NCI-H2196 (cell line): ENCODE results near the gene SLC25A41.

Source experiments
- DNase-seq: peaks from one replicate; lab custom pipeline; 2025; ENCODE audit not compliant: unreplicated experiment; lab: John Stamatoyannopoulos, UW

The SLC25A41 gene

DNA sequence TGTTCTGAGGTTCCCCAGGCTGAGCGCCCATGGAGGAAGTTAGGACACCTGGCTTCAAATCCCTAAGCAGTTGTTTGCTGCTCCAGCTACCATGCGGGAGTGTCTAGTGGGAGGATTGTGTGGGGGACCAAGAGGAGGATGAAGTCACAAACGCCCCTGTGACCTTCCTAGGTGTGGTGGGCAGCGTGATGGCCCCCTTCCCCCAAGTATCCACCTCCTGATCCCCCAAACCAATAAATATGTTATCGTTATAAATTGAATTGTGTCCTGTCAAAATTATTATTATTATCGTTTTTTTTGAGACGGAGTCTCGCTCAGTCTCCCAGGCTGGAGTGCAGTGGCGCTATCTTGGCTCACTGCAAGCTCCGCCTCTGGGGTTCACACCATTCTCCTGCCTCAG lies at the start of gene SLC25A41:
TSS of gene SLC25A41 (minus strand) at position 101 of the 400 bp plus-strand sequence. CDS start at position 31, 70 bp downstream.
- DNase-seq, result no peak

DNA sequence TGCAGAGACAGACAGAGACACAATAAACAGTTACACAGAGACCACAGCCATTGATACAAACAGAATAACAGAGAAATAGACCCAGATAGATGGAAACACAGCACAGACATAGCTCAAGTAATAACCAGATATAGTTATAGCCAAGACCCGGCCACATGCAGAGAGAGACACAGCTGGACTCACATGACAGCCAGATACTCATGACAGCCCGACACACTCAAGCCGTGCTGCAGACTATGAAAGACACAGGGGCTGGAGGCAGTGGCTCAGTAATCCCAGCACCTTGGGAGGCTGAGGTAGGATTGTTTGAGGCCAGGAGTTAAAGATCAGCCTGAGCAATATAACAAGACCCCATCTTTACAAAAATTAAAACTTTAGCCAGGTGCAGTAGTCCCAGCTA lies 49.7 kb upstream of the SLC25A41 start:
- DNase-seq, result no peak

- no peak for DNase-seq
These were observed 48.8 kb upstream of the SLC25A41 start for GRCh38 chr19:6482343-6482686.

- peak; percentile 5 for DNase-seq
These were observed 48.2 kb upstream of the SLC25A41 start, which contains the start of gene DENND1C for GRCh38 chr19:6481541-6482342. Gene DENND1C, minus strand, starts transcription at chr19:6481787. Its CDS starts 92 bp downstream, at chr19:6481695.

- DNase-seq, result no peak
These were observed 47.4 kb upstream of the SLC25A41 start for GRCh38 chr19:6480848-6481415.

DNA sequence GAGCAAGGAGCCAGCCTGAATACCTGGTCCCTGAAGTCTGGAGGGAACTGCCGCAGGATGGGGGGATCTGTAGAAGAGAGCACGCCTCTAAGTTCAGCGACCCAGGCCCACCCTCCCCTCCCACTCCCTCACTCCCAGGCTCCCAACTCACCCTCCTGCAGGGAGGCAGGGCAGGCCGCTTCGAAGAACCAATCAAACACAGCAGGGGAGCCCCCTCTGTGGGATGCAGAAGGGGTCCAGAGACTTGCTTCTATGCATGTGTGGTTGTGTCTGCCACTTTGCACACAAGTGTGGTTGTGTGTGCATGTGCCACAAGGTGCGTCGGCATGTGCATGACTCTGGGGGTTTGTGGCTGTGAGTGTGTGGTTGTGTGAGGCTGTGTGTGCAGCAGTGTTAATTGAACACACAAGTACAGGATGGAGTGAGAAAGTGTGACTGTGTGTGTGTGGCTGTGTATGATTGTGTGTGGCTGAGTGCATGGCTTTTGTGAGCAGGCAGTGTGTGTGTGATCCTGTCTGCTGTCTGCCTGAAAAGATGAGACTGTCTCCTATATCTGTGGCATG lies 46.4 kb upstream of the SLC25A41 start:
- DNase-seq, result no peak

- DNase-seq, result no peak
These were observed 45.3 kb upstream of the SLC25A41 start for GRCh38 chr19:6478815-6479214.

DNA sequence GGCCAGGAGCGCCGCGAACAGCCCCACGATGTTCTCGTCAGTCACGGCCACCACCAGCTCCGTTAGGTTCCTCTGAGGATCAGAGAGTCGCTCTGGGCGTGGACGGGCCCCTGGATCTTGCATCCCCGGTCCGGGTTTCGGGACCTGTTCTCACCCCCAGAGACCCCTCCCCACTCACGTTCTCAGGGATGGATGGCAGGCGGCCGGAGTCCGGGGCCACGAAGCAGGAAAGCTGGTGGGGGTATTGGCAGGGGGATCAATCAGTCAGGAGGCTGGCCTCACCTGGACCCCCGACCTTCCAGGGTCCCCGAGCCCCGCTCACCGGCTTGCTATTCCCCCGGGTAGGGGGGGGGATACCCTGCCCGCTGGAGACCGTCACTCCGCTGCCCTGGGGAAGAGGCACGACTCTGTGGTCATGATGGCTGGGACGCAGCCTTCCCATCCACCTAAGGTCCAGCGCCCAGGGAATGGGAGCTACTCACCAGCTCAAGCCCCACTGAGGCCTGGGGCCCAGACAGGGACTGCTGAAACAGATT lies 43.4 kb upstream of the SLC25A41 start:
- no peak for DNase-seq

DNA sequence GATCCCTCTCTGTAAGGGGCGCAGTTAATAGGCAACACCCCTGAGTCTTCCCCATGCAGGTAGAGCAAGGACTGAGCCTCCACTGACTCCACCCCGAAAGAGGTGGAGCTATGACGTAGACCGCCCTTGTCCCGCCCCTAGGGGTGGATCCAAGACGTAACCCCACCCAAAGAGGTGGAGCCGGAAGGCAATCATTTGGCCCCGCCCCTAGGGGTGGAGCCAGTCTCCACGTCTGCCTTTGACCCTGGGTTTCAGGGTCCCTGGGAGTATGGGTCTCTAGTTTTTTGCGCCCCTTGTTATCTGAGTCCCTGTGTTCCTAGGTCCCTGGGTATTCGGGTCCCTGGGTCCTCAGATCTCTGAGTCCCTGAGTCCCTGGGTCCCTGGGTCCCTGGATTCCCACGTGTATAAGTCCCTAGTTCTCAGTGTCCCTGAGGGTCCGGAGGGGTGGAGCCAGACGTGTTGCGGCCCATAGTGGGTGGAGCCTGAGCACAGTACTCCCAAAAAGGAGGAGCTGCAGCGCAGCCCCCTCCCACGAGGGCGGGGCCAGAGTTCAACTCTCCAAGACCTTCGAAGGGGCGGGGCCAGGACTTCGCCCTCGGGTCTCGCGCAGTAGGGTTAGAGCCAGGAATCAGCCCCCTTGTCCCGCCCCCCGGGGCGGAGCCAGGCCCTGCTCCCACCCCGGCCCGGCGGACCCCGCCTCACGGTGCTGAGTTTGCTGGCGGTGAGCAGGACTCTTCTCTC lies 42.8 kb upstream of the SLC25A41 start:
- DNase-seq, result peak; percentile 99

- DNase-seq, result peak; percentile 50
These were observed 42.0 kb upstream of the SLC25A41 start for GRCh38 chr19:6475321-6476108.

DNA sequence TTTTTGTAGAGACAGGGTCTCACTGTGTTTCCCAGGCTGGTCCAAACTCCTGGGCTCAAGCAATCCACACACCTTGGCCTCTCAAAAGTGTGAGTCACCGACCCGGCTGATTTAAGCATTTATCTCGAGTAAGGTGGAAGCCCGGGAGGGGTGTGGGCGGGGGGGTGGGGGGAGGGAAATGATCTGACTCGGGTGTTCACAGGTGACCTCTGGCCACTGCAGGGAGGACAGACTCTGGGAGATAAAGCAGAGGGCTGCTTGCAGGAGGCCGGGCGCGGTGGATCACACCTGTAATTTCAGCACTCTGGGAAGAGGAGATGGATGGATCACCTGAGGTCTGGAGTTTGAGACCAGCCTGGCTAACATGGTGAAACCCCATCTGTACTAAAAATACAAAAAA lies 40.1 kb upstream of the SLC25A41 start:
- no peak for DNase-seq

GRCh38 chr19:6472713-6473112 lies 39.1 kb upstream of the SLC25A41 start:
- DNase-seq, result no peak

DNA sequence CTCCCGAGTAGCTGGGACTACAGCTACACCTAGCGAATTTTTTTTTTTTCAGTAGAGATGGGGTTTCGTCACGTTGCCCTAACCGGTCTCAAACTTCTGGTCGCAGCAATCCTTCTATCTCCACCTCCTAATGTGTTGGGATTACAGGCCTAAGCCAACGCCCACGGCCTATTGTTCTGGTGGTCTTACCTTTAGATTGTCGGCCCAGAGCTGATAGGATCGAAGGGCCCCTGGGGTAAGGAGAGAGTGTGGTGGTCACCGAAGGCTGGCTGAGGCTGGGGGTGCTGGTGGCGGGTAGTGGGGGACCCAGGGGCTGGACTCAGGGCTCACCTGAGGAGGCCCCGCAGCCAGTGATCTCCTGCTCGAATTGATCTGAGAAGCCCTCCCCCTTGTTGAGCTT lies 37.5 kb upstream of the SLC25A41 start:
- no peak for DNase-seq

DNA sequence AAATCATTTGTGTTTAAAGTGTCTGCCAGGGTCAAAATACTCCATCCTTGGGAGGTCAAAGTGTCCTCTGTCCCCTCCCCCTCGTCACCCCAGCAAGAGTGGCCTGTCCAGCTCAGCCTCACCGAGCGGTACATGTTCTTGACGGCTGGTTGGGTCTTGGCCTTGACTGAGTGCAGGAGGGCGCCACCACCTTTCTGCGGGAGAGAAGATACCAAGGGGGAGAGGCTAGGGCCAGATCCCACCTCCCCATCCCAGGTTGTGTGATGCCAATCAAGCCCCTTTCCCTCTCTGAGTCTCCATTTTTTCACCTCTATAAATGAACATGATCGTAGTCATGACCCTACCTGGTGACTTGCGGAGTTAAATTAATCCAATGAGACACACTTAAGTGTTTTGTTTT lies 36.6 kb upstream of the SLC25A41 start:
- DNase-seq, result no peak

DNA sequence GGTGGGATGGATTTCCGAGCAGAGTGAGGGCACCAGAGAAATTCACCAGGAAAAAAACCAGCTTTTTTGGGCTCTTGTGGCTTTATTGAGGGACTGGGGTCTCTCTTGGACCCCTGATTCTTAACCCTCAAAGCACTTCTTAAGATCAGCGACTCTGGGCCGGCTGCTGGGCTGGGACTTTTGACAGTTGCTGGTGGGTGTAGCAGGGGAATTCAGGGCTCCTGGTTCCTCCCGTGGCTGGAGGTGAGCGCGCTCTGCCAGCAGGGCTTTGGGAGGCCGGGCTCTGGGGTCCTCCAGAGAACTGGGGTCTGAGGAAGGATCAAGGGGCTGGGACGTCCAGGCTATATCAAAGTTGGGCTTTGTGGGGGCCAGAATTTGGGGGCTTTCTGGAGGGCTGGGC lies 33.8 kb upstream of the SLC25A41 start:
- DNase-seq, result no peak

DNA sequence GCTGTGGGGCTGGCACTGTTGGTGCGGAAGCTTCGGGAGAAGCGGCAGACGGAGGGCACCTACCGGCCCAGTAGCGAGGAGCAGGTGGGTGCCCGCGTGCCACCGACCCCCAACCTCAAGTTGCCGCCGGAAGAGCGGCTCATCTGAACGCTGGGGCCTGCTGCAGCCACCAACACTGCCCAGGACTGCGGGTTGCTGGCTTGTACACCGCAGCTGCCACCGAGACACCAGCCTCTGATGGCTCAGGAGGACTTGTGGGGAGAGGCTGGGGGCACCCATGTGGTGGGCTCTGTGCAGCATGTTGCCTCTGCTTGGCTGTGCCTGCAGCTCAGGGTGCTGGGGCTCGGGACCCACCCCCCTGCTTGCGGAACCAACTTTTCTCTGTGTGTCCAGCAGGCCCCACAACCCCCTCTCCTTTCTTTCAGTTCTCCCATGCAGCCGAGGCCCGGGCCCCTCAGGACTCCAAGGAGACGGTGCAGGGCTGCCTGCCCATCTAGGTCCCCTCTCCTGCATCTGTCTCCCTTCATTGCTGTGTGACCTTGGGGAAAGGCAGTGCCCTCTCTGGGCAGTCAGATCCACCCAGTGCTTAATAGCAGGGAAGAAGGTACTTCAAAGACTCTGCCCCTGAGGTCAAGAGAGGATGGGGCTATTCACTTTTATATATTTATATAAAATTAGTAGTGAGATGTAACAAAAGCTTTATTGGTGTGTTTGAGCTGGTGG lies 33.1 kb upstream of the SLC25A41 start:
- no peak for DNase-seq

DNA sequence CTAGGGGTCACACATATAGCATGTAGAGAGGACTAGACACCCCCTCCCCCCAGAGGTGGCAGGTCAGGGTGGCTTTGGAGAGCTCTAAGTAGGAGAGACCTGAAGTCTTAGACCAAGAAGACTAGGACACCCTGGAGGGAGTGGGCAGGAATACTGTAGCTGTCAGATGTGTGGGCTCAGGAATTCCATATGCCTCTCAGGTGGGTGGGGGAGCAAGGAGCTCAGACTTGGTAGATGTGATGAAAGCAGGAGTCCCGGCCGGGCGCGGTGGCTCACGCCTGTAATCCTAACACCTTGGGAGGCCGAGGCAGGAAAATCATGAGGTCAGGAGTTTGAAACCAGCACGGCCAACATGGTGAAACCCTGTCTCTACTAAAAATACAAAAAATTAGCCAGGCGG lies 32.1 kb upstream of the SLC25A41 start:
- DNase-seq, result no peak

DNA sequence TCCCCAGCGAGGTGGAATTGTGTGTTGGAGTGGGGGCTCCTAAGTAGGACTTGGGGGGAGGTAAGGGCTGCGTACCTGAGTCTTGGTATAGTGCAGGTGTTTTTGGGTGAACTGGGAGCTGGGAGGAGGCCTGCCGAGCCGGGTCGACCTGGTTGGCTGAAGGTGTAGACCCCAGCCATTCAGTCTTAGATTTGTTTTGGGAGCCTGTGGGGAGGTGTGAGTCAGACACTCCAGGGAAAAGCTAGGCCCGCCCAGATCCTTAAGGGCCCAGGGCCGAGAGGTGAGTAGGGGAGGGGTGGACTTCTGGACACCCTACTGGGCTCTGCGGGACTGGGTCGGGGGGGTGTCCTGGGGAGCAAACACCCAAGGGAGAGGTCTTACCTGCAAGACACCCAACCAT lies 31.4 kb upstream of the SLC25A41 start:
- no peak for DNase-seq

DNA sequence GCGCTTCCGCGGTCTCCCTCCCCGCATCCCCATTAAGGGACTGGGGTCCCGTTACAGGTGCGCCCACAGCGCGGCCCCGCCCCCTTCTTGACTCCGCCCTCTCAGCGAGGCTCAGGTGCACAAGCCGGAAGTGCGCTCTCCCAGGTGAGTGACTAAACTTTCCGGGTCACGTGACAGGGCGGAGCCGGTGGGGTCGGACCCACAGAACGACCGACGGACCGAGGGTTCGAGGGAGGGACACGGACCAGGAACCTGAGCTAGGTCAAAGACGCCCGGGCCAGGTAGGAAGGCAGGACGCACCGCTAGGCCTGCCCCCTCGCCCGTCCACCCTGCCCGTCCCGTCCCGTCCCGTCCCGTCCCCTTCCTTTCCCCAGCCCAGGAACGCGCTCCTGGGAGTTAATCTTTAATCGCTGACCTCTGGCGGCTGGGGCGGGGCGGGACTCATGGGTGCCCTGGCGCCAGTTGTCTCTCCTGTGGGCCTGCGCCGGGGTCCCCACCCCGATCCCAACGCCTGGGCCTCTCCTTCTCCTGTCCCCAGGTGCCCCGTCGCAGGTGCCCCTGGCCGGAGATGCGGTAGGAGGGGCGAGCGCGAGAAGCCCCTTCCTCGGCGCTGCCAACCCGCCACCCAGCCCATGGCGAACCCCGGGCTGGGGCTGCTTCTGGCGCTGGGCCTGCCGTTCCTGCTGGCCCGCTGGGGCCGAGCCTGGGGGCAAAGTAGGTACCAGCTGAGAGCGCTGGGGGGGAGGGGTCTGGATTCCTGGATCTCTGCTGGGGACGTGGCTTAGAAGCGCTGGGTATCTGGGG lies 30.7 kb upstream of the SLC25A41 start, which contains the start of gene CRB3:
TSS of gene CRB3 (plus strand) at position 202 of the 804 bp plus-strand sequence. CDS start at position 633, 431 bp downstream.
- peak; percentile 88 for DNase-seq
